Breast epithelium (tissue), 4 donors: Measurements from ENCODE around the gene DNAJC19. TPM values are rescaled to one million over a fixed set of nuclear protein-coding genes. Genes with fewer than 3 reads are reported as not detected.

Experiments used
- DNase-seq, 2 donors: peaks; one replicate each; pipeline ENCODE4 v3.0.0-alpha.2; 2019; ENCODE audit warnings: low spot score in 2 of 2
- H3K27ac ChIP-seq, 2 donors: fragments of 200-600 bp; sonication (generic) in 1 of 2; one replicate each; pipeline ENCODE4 v1.5.1; 2016 to 2019; ENCODE audit warnings: mild to moderate bottlenecking in 1 of 2
- H3K27me3 ChIP-seq, 2 donors: fragments of 200-600 bp; sonication (generic) in 1 of 2; one replicate each; pipeline versions ENCODE4 v1.5.1 to v1.6.0; 2017 to 2019; ENCODE audit warnings: control low read depth in 1 of 2, mild to moderate bottlenecking in 1 of 2
- H3K36me3 ChIP-seq: fragments of 200-600 bp; one replicate; pipeline ENCODE4 v1.5.1; 2019
- H3K4me1 ChIP-seq, 2 donors: fragments of 200-600 bp; sonication (generic); one replicate each; pipeline ENCODE4 v1.5.1; 2016 to 2019; ENCODE audit warnings: control low read depth in 1 of 2
- H3K4me3 ChIP-seq, 3 donors: fragments of 200-600 bp; sonication (generic); 1 replicate in 2 of 3; 2 replicates in 1 of 3; pipeline ENCODE4 v1.5.1; 2016 to 2019; ENCODE audit warnings: mild to moderate bottlenecking in 3 of 3, moderate library complexity in 2 of 3
- H3K9me3 ChIP-seq, 2 donors: fragments of 200-600 bp; sonication (generic) in 1 of 2; one replicate each; pipeline ENCODE4 v1.5.1; 2016 to 2019; ENCODE audit warnings: control low read depth in 1 of 2
- POLR2A ChIP-seq: fragments of 450-650 bp; IDR thresholded peaks from one replicate; pipeline ENCODE4 v1.6.1; 2016; ENCODE audit warnings: antibody characterized with exemption, mild to moderate bottlenecking, moderate library complexity
- POLR2AphosphoS5 ChIP-seq, 3 donors: sonication (generic); formaldehyde crosslinking; IDR thresholded peaks; one replicate each; pipeline ENCODE4 v1.6.1; 2017; ENCODE audit warnings: antibody characterized with exemption in 3 of 3
- intact Hi-C: fragments of 100-400 bp; cut with DNase I; formaldehyde crosslinking; loops from one replicate; pipeline ENCODE4 v1.15.1; 2023; ENCODE audit warnings: low total_unique reads
- total RNA-seq, 3 donors: library from RNA; depleted of rRNA; stranded (reverse); fragments of >200 nt; gene quantifications; one replicate each; pipeline ENCODE4 v1.1.0, GENCODE V29; 2016
- TF ChIP-seq, protein P1 (sequence below), 3 donors: fragments of 450-650 bp; IDR thresholded peaks; one replicate each; pipeline ENCODE4 v1.5.1; 2016 to 2017; ENCODE audit warnings: antibody characterized with exemption in 3 of 3, mild to moderate bottlenecking in 3 of 3, moderate library complexity in 3 of 3

Gene DNAJC19
- total RNA-seq, 3 donors from 2014 or later = 39.8 to 55.4 (median 44.5) TPM

DNA sequence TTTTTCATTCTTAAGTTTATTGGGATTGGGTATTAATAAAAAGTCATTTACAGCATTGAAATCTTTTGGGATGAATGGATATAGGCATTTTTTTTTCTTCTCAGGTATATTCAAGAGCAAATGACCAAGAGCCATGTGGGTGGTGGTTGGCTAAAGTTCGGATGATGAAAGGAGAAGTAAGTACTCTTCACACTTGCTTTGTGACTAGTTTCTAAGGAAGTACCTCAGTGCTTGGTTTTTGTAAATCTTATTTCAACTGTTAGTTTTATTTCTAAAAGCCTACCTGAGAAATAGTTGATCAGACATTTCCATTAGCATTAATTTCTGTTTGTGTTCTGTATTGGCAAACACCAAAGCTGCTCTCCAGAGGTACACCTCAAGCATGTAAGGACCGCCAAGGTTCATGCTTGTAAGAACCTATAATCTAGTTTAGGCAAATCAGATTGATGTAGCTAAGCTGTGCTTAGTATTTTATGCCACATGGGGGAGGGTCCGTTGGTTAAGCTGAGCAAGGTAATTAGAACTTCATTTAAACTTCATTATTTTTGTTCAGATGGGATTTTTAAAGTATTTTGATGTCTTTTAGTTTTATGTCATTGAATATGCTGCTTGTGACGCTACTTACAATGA, 41.7 kb downstream of the DNAJC19 start:
- H3K27me3 ChIP-seq = no peaks in the 10 kb centered on the region
- no peak for DNase-seq
- H3K4me3 ChIP-seq = no peak overlapping the region
- no peaks in the 10 kb centered on the region for H3K9me3 ChIP-seq
- intact Hi-C loops = no loop called here
- no peaks in the 10 kb centered on the region for H3K4me1 ChIP-seq
- H3K36me3 ChIP-seq = peaks cover 4% of the 10 kb centered on the region
- TF ChIP-seq, protein P1, sequence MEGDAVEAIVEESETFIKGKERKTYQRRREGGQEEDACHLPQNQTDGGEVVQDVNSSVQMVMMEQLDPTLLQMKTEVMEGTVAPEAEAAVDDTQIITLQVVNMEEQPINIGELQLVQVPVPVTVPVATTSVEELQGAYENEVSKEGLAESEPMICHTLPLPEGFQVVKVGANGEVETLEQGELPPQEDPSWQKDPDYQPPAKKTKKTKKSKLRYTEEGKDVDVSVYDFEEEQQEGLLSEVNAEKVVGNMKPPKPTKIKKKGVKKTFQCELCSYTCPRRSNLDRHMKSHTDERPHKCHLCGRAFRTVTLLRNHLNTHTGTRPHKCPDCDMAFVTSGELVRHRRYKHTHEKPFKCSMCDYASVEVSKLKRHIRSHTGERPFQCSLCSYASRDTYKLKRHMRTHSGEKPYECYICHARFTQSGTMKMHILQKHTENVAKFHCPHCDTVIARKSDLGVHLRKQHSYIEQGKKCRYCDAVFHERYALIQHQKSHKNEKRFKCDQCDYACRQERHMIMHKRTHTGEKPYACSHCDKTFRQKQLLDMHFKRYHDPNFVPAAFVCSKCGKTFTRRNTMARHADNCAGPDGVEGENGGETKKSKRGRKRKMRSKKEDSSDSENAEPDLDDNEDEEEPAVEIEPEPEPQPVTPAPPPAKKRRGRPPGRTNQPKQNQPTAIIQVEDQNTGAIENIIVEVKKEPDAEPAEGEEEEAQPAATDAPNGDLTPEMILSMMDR (IDR thresholded peaks at IDR 0.05) = no peak
- TF ChIP-seq POLR2AphosphoS5 (IDR thresholded peaks at IDR 0.05) (no peak), POLR2A (no peak)
- no peak overlapping the region for H3K27ac ChIP-seq

DNA sequence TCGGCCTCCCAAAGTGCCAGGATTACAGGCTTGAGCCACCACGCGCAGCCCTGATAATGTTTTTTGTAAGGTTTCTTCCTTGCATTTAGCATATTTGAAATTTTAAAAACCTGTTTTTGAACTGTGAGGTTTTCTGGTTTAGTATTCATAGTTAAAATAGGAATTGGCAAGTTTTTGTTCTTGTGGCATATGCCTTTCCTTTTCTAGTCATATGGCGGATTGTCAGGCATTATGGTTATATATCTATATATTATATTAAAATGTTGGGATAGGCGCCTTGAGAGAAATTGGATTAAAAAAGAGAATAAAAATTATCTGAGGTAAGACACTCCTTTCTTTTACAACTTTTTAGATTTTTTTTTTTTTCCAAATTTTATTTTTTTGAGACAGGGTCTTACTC, 48.7 kb downstream of the DNAJC19 start:
- no peak overlapping the region for H3K4me3 ChIP-seq
- intact Hi-C loops = no loop called here
- H3K27ac ChIP-seq = no peak overlapping the region
- no peaks in the 10 kb centered on the region for H3K9me3 ChIP-seq
- DNase-seq = no peak
- H3K4me1 ChIP-seq = no peaks in the 10 kb centered on the region
- no peaks in the 10 kb centered on the region for H3K36me3 ChIP-seq
- TF ChIP-seq POLR2A (no peak), POLR2AphosphoS5 (IDR thresholded peaks at IDR 0.05) (no peak)
- TF ChIP-seq, protein P1 (IDR thresholded peaks at IDR 0.05) = no peak
- no peaks in the 10 kb centered on the region for H3K27me3 ChIP-seq

DNA sequence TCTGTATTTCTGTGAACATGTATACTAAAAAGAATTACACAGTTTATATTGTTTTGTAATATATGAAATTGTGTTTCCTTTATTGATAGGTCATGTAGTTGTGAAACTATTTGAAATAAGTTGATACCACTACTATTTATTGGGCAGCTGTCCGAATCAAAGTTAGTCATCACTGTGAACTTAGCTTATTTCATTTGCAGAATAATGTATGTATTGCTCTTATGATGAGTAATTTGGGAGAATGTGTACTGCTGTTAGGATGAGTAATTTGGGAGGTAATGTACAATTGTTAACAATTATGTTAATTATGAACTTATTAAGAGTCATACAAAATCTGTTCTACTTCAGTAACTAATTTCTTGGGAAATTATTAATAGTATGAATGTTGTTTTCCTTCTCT, 54.9 kb downstream of the DNAJC19 start:
- Histone ChIP-seq H3K4me1 (no peaks in the 10 kb centered on the region), H3K9me3 (no peaks in the 10 kb centered on the region), H3K4me3 (no peak overlapping the region), H3K27ac (no peak overlapping the region), H3K36me3 (no peaks in the 10 kb centered on the region), H3K27me3 (no peaks in the 10 kb centered on the region)
- intact Hi-C loops = no loop called here
- TF ChIP-seq, protein P1 (IDR thresholded peaks at IDR 0.05) = no peak
- TF ChIP-seq POLR2A = no peak
- no peak for TF ChIP-seq POLR2AphosphoS5 (IDR thresholded peaks at IDR 0.05)
- DNase-seq = no peak

Other genes starting within 250 kb of the DNAJC19 start
- gene FXR1, start 77.1 kb downstream of the DNAJC19 start, total RNA-seq = 100 to 1,000 TPM; 130 to 152 (median 150) TPM